EH (cell line): ENCODE measurements around the gene ARL15.
A peak's percentile ranks its signal among the peaks of the same experiment; 100 is the strongest.
"Not testable (repeated sequence)": the region's sequence is repeated elsewhere in the genome, so short reads cannot be mapped to it uniquely, and the experiment has no call there.

Source experiments
- DNase-seq: peaks from one replicate; pipeline ENCODE4 v3.0.0-alpha.2; 2015; ENCODE audit warnings: low read depth

Gene ARL15

GRCh38 chr5:53983568-53984460, 326.6 kb downstream of the ARL15 start:
- DNase-seq = peak; percentile 94

- DNase-seq = not testable (repeated sequence)
Observed at GRCh38 chr5:53982319-53982718, 328.1 kb downstream of the ARL15 start.

GRCh38 chr5:53980061-53980460, 330.3 kb downstream of the ARL15 start:
- DNase-seq = no peak

GRCh38 chr5:53974021-53974420, 336.4 kb downstream of the ARL15 start:
- no peak for DNase-seq

- no peak for DNase-seq
Observed at GRCh38 chr5:53972314-53972713, 338.1 kb downstream of the ARL15 start.

- no peak for DNase-seq
Observed at GRCh38 chr5:53971551-53971950, 338.8 kb downstream of the ARL15 start.

- no peak for DNase-seq
Observed at GRCh38 chr5:53971131-53971530, 339.2 kb downstream of the ARL15 start.

- DNase-seq = peak; percentile 7
Observed at GRCh38 chr5:53970475-53970874, 339.9 kb downstream of the ARL15 start.

- no peak for DNase-seq
Observed at GRCh38 chr5:53969176-53969730, 341.1 kb downstream of the ARL15 start.

- peak; percentile 84 for DNase-seq
Observed at GRCh38 chr5:53965459-53965858, 344.9 kb downstream of the ARL15 start.

GRCh38 chr5:53963958-53964357, 346.4 kb downstream of the ARL15 start:
- peak; percentile 20 for DNase-seq

- no peak for DNase-seq
Observed at GRCh38 chr5:53962306-53962705, 348.1 kb downstream of the ARL15 start.

GRCh38 chr5:53956632-53957031, 353.7 kb downstream of the ARL15 start:
- no peak for DNase-seq

GRCh38 chr5:53956196-53956595, 354.2 kb downstream of the ARL15 start:
- no peak for DNase-seq

GRCh38 chr5:53950621-53951020, 359.8 kb downstream of the ARL15 start:
- no peak for DNase-seq

GRCh38 chr5:53948598-53948997, 361.8 kb downstream of the ARL15 start:
- no peak for DNase-seq

GRCh38 chr5:53946405-53947100, 363.8 kb downstream of the ARL15 start:
- DNase-seq = peak; percentile 54

- peak; percentile 34 for DNase-seq
Observed at GRCh38 chr5:53944981-53945380, 365.4 kb downstream of the ARL15 start.

- no peak for DNase-seq
Observed at GRCh38 chr5:53943938-53944337, 366.4 kb downstream of the ARL15 start.

- peak; percentile 54 for DNase-seq
Observed at GRCh38 chr5:53942724-53943123, 367.6 kb downstream of the ARL15 start.

- DNase-seq = no peak
Observed at GRCh38 chr5:53940921-53941320, 369.5 kb downstream of the ARL15 start.

GRCh38 chr5:53937467-53937866, 372.9 kb downstream of the ARL15 start:
- DNase-seq = no peak
